Fibroblast of lung (primary cell): ENCODE data around the gene DIS3L2. TPM values are rescaled to one million over a fixed set of nuclear protein-coding genes. Genes with fewer than 3 reads are reported as not detected.

Experiments used
- DNase-seq, 2 donors: peaks; one replicate each; pipeline versions ENCODE4 v3.0.0 to v3.0.0-alpha.2; 2010; ENCODE audit warnings: low read depth in 2 of 2
- H2AFZ ChIP-seq: 2 replicates; pipeline ENCODE4 v1.5.1; 2012; ENCODE audit warnings: low read length, control low read depth, inconsistent platforms
- H3K27ac ChIP-seq: 2 replicates; pipeline ENCODE4 v1.5.1; 2011; ENCODE audit warnings: low read length, control low read depth; ENCODE audit not compliant: insufficient read depth
- H3K27me3 ChIP-seq: 2 replicates; pipeline ENCODE4 v1.5.1; 2011; ENCODE audit warnings: mild to moderate bottlenecking, low read length; ENCODE audit not compliant: control insufficient read depth, insufficient read depth
- H3K36me3 ChIP-seq: 2 replicates; pipeline ENCODE4 v1.5.1; 2011; ENCODE audit warnings: low read length; ENCODE audit not compliant: control insufficient read depth, insufficient read depth
- H3K4me1 ChIP-seq: 2 replicates; pipeline ENCODE4 v1.5.1; 2011; ENCODE audit warnings: low read length; ENCODE audit not compliant: control insufficient read depth, insufficient read depth; ENCODE audit errors: extremely low read depth
- H3K4me2 ChIP-seq: 2 replicates; pipeline ENCODE4 v1.5.1; 2011; ENCODE audit warnings: low read length, control low read depth; ENCODE audit not compliant: insufficient read depth; ENCODE audit errors: extremely low read depth
- H3K4me3 ChIP-seq, 4 experiments: fragments of 200-600 bp in 1 of 4; sonication (generic) in 1 of 4; replicated peaks in 1 of 4; 2 replicates each; pipeline ENCODE4 v1.5.1; 2011 to 2016; ENCODE audit warnings: low read length in 4 of 4, low read depth in 3 of 4, mild to moderate bottlenecking in 3 of 4, control low read depth in 2 of 4, inconsistent platforms in 1 of 4, mixed read lengths in 1 of 4; ENCODE audit not compliant: insufficient read depth in 1 of 4; ENCODE audit errors: control extremely low read depth in 1 of 4
- H3K79me2 ChIP-seq: 2 replicates; pipeline ENCODE4 v1.5.1; 2012; ENCODE audit warnings: mild to moderate bottlenecking, low read length, inconsistent platforms; ENCODE audit not compliant: control insufficient read depth, insufficient read depth
- H3K9ac ChIP-seq: 2 replicates; pipeline ENCODE4 v1.5.1; 2011; ENCODE audit warnings: mild to moderate bottlenecking, low read length, control low read depth; ENCODE audit not compliant: insufficient read depth
- H3K9me3 ChIP-seq: 2 replicates; pipeline ENCODE4 v1.5.1; 2012; ENCODE audit warnings: low read depth, low read length; ENCODE audit not compliant: control insufficient read depth, insufficient read depth
- H4K20me1 ChIP-seq: 2 replicates; pipeline ENCODE4 v1.5.1; 2011; ENCODE audit warnings: low read length; ENCODE audit not compliant: control insufficient read depth, insufficient read depth; ENCODE audit errors: extremely low read depth
- CTCF ChIP-seq, 2 donors: IDR thresholded peaks in 1 of 2; conservative IDR thresholded peaks in 1 of 2; 1 replicate in 1 of 2; 2 replicates in 1 of 2; pipeline ENCODE4 v1.5.1; 2011 to 2012; ENCODE audit warnings: low read length in 2 of 2, control low read depth in 1 of 2, inconsistent platforms in 1 of 2, low read depth in 1 of 2, mild to moderate bottlenecking in 1 of 2
- EZH2 ChIP-seq: IDR thresholded peaks from 2 replicates; pipeline ENCODE4 v1.5.1; 2012; ENCODE audit warnings: low read length, control low read depth, mild to moderate bottlenecking; ENCODE audit errors: missing control alignments
- polyA plus RNA-seq, 2 donors: library from polyadenylated mRNA; depleted of rRNA in 1 of 2; stranded (reverse) in 1 of 2; unstranded in 1 of 2; fragments of >200 nt; gene quantifications; 2 replicates each; pipeline ENCODE4 v1.2.1, GENCODE V29; 2011 to 2012; ENCODE audit warnings: missing spikeins in 1 of 2
- total RNA-seq: library from RNA; depleted of rRNA; stranded (reverse); fragments of >200 nt; gene quantifications from 2 replicates; pipeline ENCODE4 v1.2.1, GENCODE V29; 2014

The DIS3L2 gene
- total and polyA plus RNA-seq, 2 donors (not counting 1 experiment from before 2014, with no cell fraction given) = 5.2 to 15.2 TPM

DNA sequence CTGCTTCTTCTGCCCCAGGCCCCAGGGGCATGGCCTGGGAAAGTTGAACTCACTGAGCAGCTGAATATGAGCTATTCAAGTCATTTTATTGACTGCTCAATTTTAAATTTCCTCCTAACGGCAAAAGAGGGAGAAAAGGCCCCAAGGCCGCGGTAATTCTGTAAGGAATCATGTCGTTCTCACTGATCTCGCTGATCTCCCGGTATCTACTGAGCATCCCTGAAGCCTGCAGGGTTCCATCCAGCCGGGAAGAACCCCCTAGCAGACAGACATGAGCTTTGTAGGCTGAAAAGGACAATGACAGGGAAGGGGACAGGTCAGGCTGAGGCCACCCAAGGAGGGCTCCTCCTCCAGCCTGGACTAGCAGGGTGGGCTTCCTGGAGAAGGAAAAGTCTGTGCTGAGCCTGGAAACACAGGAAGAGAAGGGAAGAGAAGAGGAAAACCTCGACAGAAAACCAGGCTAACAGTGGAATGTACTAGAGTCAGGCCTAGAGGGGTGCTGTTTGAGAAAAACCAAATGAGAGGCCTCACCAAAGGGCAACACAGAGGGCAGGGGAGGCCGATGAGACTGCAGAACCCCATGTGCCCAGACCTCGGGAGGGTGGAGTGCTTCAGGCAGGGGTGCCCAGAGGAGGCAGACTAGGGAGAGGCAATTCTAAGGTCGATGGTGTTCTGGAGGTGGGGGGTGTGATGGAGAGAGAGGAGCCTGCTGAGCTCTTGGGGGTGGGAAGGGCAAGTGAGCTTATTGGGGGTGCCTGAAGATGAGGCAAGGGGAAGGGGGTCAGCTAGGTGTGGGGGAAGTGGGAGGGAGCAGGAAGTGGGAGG, 32.4 kb upstream of the DIS3L2 start:
- H3K36me3 ChIP-seq = no peaks in the 10 kb centered on the region
- H4K20me1 ChIP-seq = no peaks in the 10 kb centered on the region
- H3K27ac ChIP-seq = no peak overlapping the region
- no peaks in the 10 kb centered on the region for H3K79me2 ChIP-seq
- H3K4me2 ChIP-seq = no peak overlapping the region
- peaks cover 6% of the 10 kb centered on the region for H3K4me1 ChIP-seq
- no peak overlapping the region for H3K4me3 ChIP-seq
- no peaks in the 10 kb centered on the region for H3K9me3 ChIP-seq
- H3K27me3 ChIP-seq = peaks cover 49% of the 10 kb centered on the region
- H3K9ac ChIP-seq = no peak overlapping the region
- DNase-seq = no peak
- H2AFZ ChIP-seq = no peak overlapping the region
- no peak for TF ChIP-seq CTCF (conservative IDR thresholded peaks at IDR 0.05 in 1 of 2, IDR thresholded peaks at IDR 0.05 in 1 of 2; ENCODE audit: low read depth in 1 of 2, low read length in 2 of 2)
- no peak for TF ChIP-seq EZH2

DNA sequence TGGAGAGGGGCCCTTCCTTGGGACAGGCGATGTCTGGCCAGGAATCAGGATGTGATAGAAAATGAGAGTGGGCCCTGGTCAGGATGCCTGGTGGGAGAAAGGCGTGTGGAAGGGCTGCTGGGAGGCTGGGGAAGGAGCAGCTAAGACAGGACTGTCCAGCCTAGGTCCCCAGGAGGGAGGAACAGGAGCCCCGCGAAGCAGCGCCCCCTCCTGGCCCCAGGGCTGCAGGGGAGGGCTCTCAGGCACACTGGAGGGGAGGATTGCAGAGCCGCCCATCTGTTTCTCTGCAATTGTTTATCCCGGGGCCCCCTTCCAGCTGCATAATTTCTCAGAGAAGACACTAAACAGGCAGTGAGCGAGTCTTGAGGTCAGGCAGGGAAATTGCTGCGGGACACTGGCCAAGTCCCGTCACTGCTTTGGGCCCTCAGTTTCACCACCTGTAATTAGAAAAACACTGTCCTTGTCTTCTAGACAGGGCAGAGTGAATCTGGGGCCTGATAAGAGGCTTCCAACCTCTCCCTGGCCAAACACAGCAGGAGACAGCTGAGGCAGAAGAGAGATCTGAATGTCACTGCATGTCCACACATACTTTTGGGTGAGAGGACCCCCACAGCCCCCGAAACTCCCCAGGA, 31.4 kb upstream of the DIS3L2 start:
- peak in 1 of 2 donors; percentile 13 for DNase-seq
- no peaks in the 10 kb centered on the region for H3K79me2 ChIP-seq
- TF ChIP-seq CTCF (conservative IDR thresholded peaks at IDR 0.05 in 1 of 2, IDR thresholded peaks at IDR 0.05 in 1 of 2; ENCODE audit: low read depth in 1 of 2, low read length in 2 of 2) (peak in 1 of 2 donors; percentile 33), EZH2 (no peak)

GRCh38 chr2:231930593-231931281, 30.8 kb upstream of the DIS3L2 start:
- peaks cover 44% of the 10 kb centered on the region for H3K27me3 ChIP-seq
- DNase-seq = no peak
- H3K9me3 ChIP-seq = no peaks in the 10 kb centered on the region

More for the DNA sequence above, 31.4 kb upstream of the DIS3L2 start:
- Histone ChIP-seq H2AFZ (no peak overlapping the region), H3K27me3 (peaks cover 42% of the 10 kb centered on the region), H3K4me1 (peaks cover 6% of the 10 kb centered on the region), H3K4me2 (no peak overlapping the region), H3K36me3 (no peaks in the 10 kb centered on the region), H3K27ac (no peak overlapping the region), H3K4me3 (no peak overlapping the region), H3K9ac (no peak overlapping the region), H4K20me1 (no peaks in the 10 kb centered on the region), H3K9me3 (no peaks in the 10 kb centered on the region)

More at GRCh38 chr2:231930593-231931281, 30.8 kb upstream of the DIS3L2 start:
- H2AFZ ChIP-seq = no peak overlapping the region
- no peaks in the 10 kb centered on the region for H3K36me3 ChIP-seq
- no peaks in the 10 kb centered on the region for H3K79me2 ChIP-seq
- no peak overlapping the region for H3K9ac ChIP-seq
- H3K4me2 ChIP-seq = no peak overlapping the region
- TF ChIP-seq EZH2 (no peak), CTCF (conservative IDR thresholded peaks at IDR 0.05 in 1 of 2, IDR thresholded peaks at IDR 0.05 in 1 of 2; ENCODE audit: low read depth in 1 of 2, low read length in 2 of 2) (no peak)
- no peak overlapping the region for H3K27ac ChIP-seq
- peaks cover 2% of the 10 kb centered on the region for H3K4me1 ChIP-seq
- no peak overlapping the region for H3K4me3 ChIP-seq
- H4K20me1 ChIP-seq = no peaks in the 10 kb centered on the region
